ENCODE results near the gene KREMEN1.

KREMEN1 gene

DNA sequence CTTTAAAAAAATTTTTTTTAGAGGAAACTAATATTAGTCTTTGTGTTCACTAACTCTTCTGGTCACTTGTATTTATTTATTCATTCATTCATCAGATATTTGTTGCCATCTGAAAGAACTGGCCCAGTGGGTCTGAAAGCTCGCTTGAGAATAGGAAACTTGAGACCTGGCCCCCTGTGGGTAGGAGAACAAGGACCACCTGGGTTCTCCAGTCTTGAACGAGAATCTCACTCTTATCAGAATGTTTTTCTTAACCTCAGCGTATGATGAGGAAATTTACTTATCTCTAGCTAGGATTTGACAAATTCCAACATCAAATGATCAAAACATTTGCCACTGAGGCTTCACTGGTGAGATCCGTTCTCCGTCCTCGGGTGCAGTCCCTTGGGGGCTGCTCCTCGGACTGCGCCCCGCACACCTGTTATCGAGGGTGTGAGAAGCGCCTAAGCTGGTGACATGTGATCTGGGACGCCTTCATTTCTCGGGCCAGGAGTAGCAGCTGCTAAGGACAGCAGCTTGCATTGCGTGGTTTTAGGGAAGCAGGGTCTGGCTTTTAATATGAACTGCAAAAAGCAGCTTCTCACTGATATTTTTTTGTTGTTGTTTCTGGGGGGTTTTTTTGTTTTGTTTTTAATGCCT is 17.5 kb upstream of the KREMEN1 start:
- H3K9me3 ChIP-seq (replicated peaks in 1 of 11), result no peaks in the 10 kb centered on the region
- H3K9ac ChIP-seq, result no peak overlapping the region
- no peak overlapping the region for H3K27ac ChIP-seq
- peaks cover 0 to 22% (median 6%) of the 10 kb centered on the region in 11 experiments; a peak in 13 of 22 replicates for H4K20me1 ChIP-seq
- H3K4me3 ChIP-seq, result no peak overlapping the region
- peaks cover under 1 to 19% (median 12%) of the 10 kb centered on the region in 10 experiments; a peak in 15 of 20 replicates for H3K4me1 ChIP-seq
- 0 out of 22 replicates have a peak, but pooled peaks cover 0 to 5% (median 0%) of the 10 kb centered on the region in 11 experiments for H3K27me3 ChIP-seq
- peak overlapping the region; percentile 1 to 75 (median 54); a peak in 18 of 22 replicates for H3K4me2 ChIP-seq
- no peak for TF ChIP-seq Cebpa-rat (IDR thresholded peaks at IDR 0.05)
- peaks cover 3 to 12% (median 9%) of the 10 kb centered on the region in 11 experiments; a peak in 17 of 22 replicates for H3K36me3 ChIP-seq

DNA sequence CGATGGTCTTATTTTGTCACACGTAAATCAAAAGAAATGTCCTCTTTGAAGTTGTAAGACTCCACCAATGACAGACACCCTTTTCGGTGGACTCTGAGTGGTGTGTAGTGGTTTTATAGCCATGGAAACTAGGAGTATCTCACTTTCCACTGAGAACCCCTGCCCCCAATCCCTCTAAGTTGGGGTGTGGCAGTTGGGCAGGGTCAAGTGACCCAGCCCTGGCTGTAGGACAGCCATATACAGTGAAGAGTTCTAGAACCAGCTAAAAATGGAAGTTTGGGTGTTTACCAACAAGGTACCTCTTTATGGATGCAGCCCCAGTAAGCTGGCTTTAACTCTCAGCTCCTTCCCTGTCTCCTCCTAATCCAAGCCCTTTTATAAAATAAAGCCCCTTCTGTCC is 16.4 kb upstream of the KREMEN1 start:
- H3K9me3 ChIP-seq (replicated peaks in 1 of 11), result no peaks in the 10 kb centered on the region
- no peak overlapping the region for H3K4me3 ChIP-seq
- H3K36me3 ChIP-seq, result peaks cover 0 to 4% (median 0%) of the 10 kb centered on the region in 11 experiments; a peak in 2 of 22 replicates
- no peak overlapping the region for H3K4me2 ChIP-seq
- no peak overlapping the region for H3K27ac ChIP-seq
- peaks cover 6 to 26% (median 17%) of the 10 kb centered on the region in 10 experiments; a peak in 15 of 20 replicates for H3K4me1 ChIP-seq
- H4K20me1 ChIP-seq, result peaks cover 0 to 18% (median 6%) of the 10 kb centered on the region in 11 experiments; a peak in 13 of 22 replicates
- no peak overlapping the region for H3K9ac ChIP-seq
- no peak for TF ChIP-seq Cebpa-rat (IDR thresholded peaks at IDR 0.05)
- H3K27me3 ChIP-seq, result 0 out of 22 replicates have a peak, but pooled peaks cover 0 to 5% (median 0%) of the 10 kb centered on the region in 11 experiments

DNA sequence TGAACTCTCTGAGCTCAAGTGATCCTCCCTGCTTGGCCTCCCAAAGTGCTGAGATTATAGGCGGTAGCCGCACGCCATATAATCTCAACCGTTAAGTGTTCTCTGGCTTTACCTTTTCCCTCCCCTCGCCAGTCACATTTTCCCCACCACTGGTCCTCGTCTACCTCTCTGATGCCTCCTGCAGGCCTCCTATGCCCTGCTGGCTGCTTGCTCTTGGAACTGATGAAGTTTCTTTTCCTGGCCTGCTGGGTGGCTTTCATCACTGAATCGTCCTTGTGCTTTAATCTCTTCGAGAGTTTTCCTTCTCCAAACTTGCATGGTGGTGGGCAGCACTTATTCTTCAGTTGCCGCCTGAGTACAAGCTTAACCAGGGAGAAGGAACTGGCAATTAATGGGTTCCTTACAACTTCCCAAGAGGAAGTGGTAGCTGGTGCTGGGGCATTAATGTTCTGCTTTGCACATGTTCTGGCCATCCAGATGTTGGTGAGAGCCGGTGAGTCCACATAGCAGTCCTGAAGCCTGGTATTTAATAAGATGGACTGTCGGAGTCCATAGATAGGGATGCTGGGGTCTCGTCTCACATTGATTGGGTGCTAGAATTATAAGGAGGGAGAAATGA is 12.5 kb upstream of the KREMEN1 start:
- Histone ChIP-seq H3K9me3 (replicated peaks in 1 of 11) (no peaks in the 10 kb centered on the region), H3K4me3 (no peak overlapping the region), H3K4me2 (peak overlapping the region in 3 of 11 experiments; percentile 3 to 37 (median 31); a peak in 3 of 22 replicates), H3K9ac (no peak overlapping the region), H3K27me3 (peaks cover 0 to 13% (median 7%) of the 10 kb centered on the region in 11 experiments; a peak in 8 of 22 replicates), H3K27ac (no peak overlapping the region), H3K4me1 (peaks cover 4 to 21% (median 13%) of the 10 kb centered on the region in 10 experiments; a peak in 15 of 20 replicates), H3K36me3 (no peaks in the 10 kb centered on the region), H4K20me1 (peaks cover 0 to under 1% (median 0%) of the 10 kb centered on the region in 11 experiments; a peak in 2 of 22 replicates)
- TF ChIP-seq Cebpa-rat (IDR thresholded peaks at IDR 0.05), result no peak

DNA sequence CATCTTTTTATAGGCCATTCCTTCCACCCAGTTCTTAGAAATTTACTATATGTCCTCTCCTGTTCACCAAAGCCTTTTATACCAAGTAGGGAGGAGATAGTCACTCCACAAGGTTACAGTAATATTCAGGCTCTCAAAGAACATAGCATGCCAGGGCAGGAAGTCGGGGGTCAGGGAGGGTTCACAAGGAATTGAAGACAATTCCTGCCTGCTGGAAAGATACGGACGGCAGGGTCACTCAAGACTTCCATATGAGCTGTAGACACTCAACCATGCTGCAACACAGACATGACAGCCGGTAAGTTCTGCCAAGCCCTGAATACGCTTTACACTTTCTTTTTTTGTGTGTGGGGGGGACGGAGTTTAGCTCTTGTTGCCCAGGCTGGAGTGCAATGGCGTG is 11.9 kb upstream of the KREMEN1 start:
- Histone ChIP-seq H4K20me1 (no peaks in the 10 kb centered on the region; a peak in 1 of 22 replicates), H3K27ac (no peak overlapping the region), H3K4me3 (no peak overlapping the region), H3K27me3 (peaks cover 0 to 13% (median 7%) of the 10 kb centered on the region in 11 experiments; a peak in 8 of 22 replicates), H3K9me3 (replicated peaks in 1 of 11) (no peaks in the 10 kb centered on the region), H3K4me2 (peak overlapping the region in 7 of 11 experiments; percentile 3 to 33 (median 18); a peak in 5 of 22 replicates), H3K36me3 (no peaks in the 10 kb centered on the region), H3K4me1 (peaks cover 5 to 21% (median 14%) of the 10 kb centered on the region in 10 experiments), H3K9ac (no peak overlapping the region)
- TF ChIP-seq Cebpa-rat (IDR thresholded peaks at IDR 0.05), result no peak

DNA sequence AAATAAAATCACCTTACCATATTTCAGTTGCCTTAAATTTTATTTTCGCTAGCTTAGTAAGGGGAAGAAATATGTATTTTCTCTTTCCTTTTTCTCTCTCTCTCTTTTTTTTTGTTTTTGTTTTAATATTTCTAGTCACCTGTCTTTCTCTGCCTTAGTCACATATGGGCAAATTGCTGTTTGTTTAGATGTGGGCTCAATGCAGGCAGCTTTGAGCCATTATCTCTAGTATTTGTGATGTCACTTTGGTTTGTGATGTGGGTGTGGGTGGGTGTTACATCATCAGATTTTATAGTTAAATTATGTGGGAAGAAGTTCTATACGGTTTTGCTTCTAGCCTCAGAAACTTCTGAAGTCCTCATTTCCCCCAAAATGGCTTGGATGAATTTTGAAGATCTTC is 11.1 kb upstream of the KREMEN1 start, which contains the start of gene C22orf31:
TSS of gene C22orf31 (minus strand) at position 59 of the 400 bp plus-strand sequence. CDS start at position 20, 39 bp downstream.
- H3K36me3 ChIP-seq, result no peaks in the 10 kb centered on the region
- peaks cover 0 to 13% (median 7%) of the 10 kb centered on the region in 11 experiments; a peak in 8 of 22 replicates for H3K27me3 ChIP-seq
- no peaks in the 10 kb centered on the region; a peak in 1 of 22 replicates for H4K20me1 ChIP-seq
- TF ChIP-seq Cebpa-rat (IDR thresholded peaks at IDR 0.05), result no peak
- peak within 1 kb of the TSS in 7 of 11 experiments; percentile 3 to 33 (median 18); a peak in 6 of 22 replicates for H3K4me2 ChIP-seq
- no peak within 1 kb of the TSS for H3K27ac ChIP-seq
- H3K4me3 ChIP-seq, result no peak within 1 kb of the TSS
- no peak within 1 kb of the TSS for H3K9ac ChIP-seq
- peaks cover 11 to 25% (median 18%) of the 10 kb centered on the region in 10 experiments for H3K4me1 ChIP-seq
- no peaks in the 10 kb centered on the region for H3K9me3 ChIP-seq (replicated peaks in 1 of 11)

DNA sequence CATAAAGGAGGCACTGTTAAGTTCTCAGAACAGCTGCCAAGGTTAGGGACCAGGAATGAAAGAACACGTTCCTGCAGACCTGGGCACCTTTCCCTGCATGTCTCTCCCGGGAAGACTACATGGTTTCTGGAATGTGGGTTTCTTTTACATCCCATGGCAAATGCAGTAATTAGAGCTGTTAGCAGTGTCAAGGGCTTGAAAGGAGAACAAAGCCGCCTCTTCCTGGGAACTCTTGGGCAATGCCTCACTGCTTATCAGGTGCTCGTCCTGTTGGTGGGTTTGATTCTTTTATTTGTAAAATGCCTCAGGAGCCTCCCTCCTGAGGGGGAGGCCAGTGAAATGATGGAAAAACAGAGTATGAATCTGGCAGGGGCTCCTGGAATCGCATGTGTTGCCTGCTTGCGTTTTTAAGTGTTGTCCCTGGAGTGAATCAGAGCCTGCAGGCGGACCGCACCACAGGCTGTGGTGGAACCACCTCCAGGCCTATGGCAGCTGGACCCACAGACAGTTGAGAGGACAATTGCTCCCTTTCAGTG is 10.5 kb upstream of the KREMEN1 start:
- Histone ChIP-seq H3K9ac (no peak overlapping the region), H3K9me3 (replicated peaks in 1 of 11) (no peaks in the 10 kb centered on the region), H3K4me2 (no peak overlapping the region; a peak in 1 of 22 replicates), H3K4me1 (peaks cover 11 to 25% (median 18%) of the 10 kb centered on the region in 10 experiments), H3K27ac (no peak overlapping the region), H4K20me1 (no peaks in the 10 kb centered on the region; a peak in 1 of 22 replicates), H3K27me3 (peaks cover 0 to 13% (median 7%) of the 10 kb centered on the region in 11 experiments; a peak in 8 of 22 replicates), H3K4me3 (no peak overlapping the region), H3K36me3 (no peaks in the 10 kb centered on the region)
- TF ChIP-seq Cebpa-rat (IDR thresholded peaks at IDR 0.05), result no peak

DNA sequence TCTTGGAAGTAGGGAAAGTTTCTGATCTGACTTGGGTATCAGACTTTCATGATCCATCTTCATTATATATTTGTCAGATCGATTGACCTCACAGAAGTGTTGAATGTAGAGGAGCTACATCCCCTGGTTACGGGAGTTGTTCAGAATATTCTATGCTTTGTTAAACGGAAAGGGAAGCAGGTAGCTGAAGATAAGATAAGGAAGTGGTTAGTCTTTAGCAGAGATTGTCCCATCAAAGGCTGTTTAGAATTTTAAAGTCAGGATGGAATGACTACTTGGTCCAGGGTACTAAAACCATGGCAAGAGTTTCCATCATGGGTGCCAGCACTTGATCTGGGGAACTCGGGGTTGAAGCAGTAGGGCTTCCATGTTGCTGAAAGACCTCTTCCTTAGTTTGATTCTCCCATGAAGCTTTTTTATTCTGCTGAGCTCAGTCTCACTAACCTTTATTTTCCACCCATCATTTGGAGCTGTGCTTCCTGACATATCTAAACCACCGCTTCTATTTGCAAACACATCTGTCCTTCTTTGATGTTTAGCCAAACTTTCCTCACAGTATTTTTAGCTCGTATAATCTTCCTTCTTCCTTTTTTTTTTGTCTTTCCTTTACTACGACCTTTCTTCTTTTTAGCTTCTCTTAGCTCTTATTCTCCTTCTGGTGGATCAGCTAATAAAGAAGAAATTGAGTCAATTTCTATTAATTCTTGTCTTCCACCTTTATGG is 7.2 kb upstream of the KREMEN1 start:
- no peak overlapping the region for H3K9ac ChIP-seq
- TF ChIP-seq Cebpa-rat (IDR thresholded peaks at IDR 0.05), result no peak
- H3K4me3 ChIP-seq, result no peak overlapping the region
- H3K36me3 ChIP-seq, result no peaks in the 10 kb centered on the region
- peaks cover 0 to 6% (median 0%) of the 10 kb centered on the region in 11 experiments; a peak in 3 of 22 replicates for H4K20me1 ChIP-seq
- H3K4me1 ChIP-seq, result peaks cover 11 to 25% (median 17%) of the 10 kb centered on the region in 10 experiments
- peak overlapping the region; percentile 5 to 72 (median 40); a peak in 18 of 22 replicates for H3K4me2 ChIP-seq
- H3K27ac ChIP-seq, result no peak overlapping the region
- H3K9me3 ChIP-seq (replicated peaks in 1 of 11), result no peaks in the 10 kb centered on the region
- H3K27me3 ChIP-seq, result peaks cover 14 to 34% (median 26%) of the 10 kb centered on the region in 11 experiments

DNA sequence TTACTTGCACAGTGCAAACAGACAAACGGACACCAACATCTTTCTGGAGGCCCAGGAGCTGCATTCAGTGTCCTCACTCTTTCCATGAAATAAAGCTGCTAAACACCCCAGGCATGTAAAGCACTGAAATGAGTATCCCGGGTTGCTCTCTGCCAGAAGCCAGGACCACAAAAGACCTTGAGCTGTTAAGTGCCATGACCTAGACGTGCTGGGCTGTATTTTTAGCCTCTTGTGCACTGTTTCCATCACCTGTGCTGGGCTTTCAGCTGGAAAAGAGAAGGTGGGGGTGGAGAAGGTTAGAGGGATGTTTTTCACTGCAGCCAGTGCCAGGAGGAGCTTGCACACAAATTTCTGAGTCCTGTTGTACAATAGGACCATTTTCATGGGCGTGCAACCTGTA is 3.4 kb upstream of the KREMEN1 start:
- Histone ChIP-seq H4K20me1 (peaks cover 0 to 40% (median 23%) of the 10 kb centered on the region in 11 experiments; a peak in 15 of 22 replicates), H3K4me3 (no peak overlapping the region), H3K4me2 (no peak overlapping the region), H3K9ac (no peak overlapping the region), H3K27me3 (peaks cover 52 to 59% (median 55%) of the 10 kb centered on the region in 11 experiments), H3K27ac (no peak overlapping the region), H3K36me3 (no peaks in the 10 kb centered on the region), H3K4me1 (peaks cover 32 to 46% (median 36%) of the 10 kb centered on the region in 10 experiments), H3K9me3 (replicated peaks in 1 of 11) (no peaks in the 10 kb centered on the region)
- no peak for TF ChIP-seq Cebpa-rat (IDR thresholded peaks at IDR 0.05)

Measured in BLaER1 treated with 17β-estradiol and CSF1 and Interleukin-3, amounts not matched to agents 10 nM and 100 nM (cell line).